Activated CD8-positive, alpha-beta T cell treated with anti-CD3 and anti-CD28 coated beads, Interleukin-2, amount 10 ng/mL, durations not matched to agents 7 days and 5 days (primary cell): ENCODE data around the gene RBMS3. TPM values are rescaled to one million over a fixed set of nuclear protein-coding genes. Genes with fewer than 3 reads are reported as not detected.
"Not testable (repeated sequence)": the region's sequence is repeated elsewhere in the genome, so short reads cannot be mapped to it uniquely, and the experiment has no call there.

Experiments
- ATAC-seq: fragments of 150-1000 bp; cut with Tn5 transposase; one replicate; pipeline ENCODE4 v1.10.0; 2021; ENCODE audit warnings: moderate library complexity
- CTCF ChIA-PET: fragments of 350-600 bp; sonication (Branson Sonifier 250); formaldehyde crosslinking; loops from one replicate; lab custom pipeline; 2021; ENCODE audit warnings: antibody characterized with exemption; lab: Charles Lee
- POLR2A ChIA-PET: fragments of 350-600 bp; sonication (Branson Sonifier 250); formaldehyde crosslinking; loops from one replicate; lab custom pipeline; 2021; ENCODE audit warnings: antibody characterized with exemption; lab: Charles Lee
- DNase-seq: peaks from one replicate; pipeline ENCODE4 v3.0.0-alpha.2; 2020
- H3K27ac Mint-ChIP-seq: one replicate; pipeline ENCODE4 v1.8.0; 2021; ENCODE audit warnings: mild to moderate bottlenecking, mixed read lengths
- H3K27me3 Mint-ChIP-seq: one replicate; pipeline ENCODE4 v1.8.0; 2021; ENCODE audit warnings: low read depth, mixed read lengths
- H3K36me3 Mint-ChIP-seq: one replicate; pipeline ENCODE4 v1.8.0; 2021; ENCODE audit warnings: low read depth, mixed read lengths
- H3K4me1 Mint-ChIP-seq: one replicate; pipeline ENCODE4 v1.8.0; 2021; ENCODE audit warnings: low read depth, mixed read lengths
- H3K4me3 Mint-ChIP-seq: one replicate; pipeline ENCODE4 v1.8.0; 2021; ENCODE audit warnings: mild to moderate bottlenecking, mixed read lengths
- H3K9me3 Mint-ChIP-seq: one replicate; pipeline ENCODE4 v1.8.0; 2022; ENCODE audit warnings: mixed read lengths; ENCODE audit not compliant: insufficient read depth
- total RNA-seq, 2 experiments: library from RNA; stranded (reverse); gene quantifications; one replicate each; pipeline ENCODE4 v1.2.3, GENCODE V29; 2021

The RBMS3 gene
- total RNA-seq, 2 experiments from 2014 or later, result 0.11 to 0.29 TPM

DNA sequence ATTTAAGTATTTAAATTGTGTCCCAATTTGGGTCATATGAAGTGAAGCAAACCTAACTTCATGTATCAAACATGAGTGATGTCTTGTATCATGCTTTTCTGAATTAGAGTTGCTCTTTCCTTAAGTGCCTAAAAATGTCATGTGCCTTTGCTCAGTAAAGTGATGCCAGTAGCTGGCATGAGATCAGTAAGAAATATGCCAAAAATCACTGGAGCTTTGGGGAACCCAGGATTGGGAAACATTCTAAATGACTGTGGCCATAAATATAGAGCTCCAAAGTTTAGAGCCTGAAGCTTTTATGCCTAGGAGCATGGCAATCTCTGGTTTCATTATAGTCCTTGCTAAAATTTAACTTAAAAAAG, 33.8 kb downstream of the RBMS3 start:
- H3K27me3 Mint-ChIP-seq, result no peaks in the 10 kb centered on the region
- ChIA-PET POLR2A (no interaction called here), CTCF (no interaction called here)
- no peaks in the 10 kb centered on the region for H3K9me3 Mint-ChIP-seq
- no peaks in the 10 kb centered on the region for H3K36me3 Mint-ChIP-seq
- no peak for ATAC-seq
- DNase-seq, result no peak
- no peak overlapping the region for H3K4me3 Mint-ChIP-seq
- H3K4me1 Mint-ChIP-seq, result no peaks in the 10 kb centered on the region
- no peak overlapping the region for H3K27ac Mint-ChIP-seq

- Mint-ChIP-seq H3K9me3 (no peaks in the 10 kb centered on the region), H3K4me1 (no peaks in the 10 kb centered on the region), H3K27ac (no peak overlapping the region), H3K4me3 (no peak overlapping the region), H3K36me3 (no peaks in the 10 kb centered on the region), H3K27me3 (no peaks in the 10 kb centered on the region)
- ChIA-PET CTCF (no interaction called here), POLR2A (no interaction called here)
- DNase-seq, result no peak
- no peak for ATAC-seq
Observed at GRCh38 chr3:29317659-29318173, 36.8 kb downstream of the RBMS3 start.

DNA sequence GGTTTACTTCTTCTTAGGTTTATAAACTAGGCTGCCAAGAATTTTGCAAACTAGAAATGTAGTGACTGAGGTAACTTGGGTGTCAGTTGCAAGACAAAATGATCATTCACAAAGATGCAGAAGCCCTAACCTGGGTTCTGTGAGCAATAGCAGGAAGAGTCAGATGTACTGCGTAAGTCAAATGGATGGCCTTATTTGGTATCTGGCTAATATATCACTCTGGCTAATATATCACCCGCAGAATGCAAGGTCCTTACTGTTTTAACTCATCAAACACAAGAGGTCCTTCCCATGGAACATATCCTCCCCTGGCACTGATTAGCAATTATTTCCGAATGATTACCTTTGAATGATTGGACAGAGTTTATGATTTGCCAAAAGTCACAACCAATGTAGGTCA, 37.4 kb downstream of the RBMS3 start:
- POLR2A ChIA-PET, result no interaction called here
- Mint-ChIP-seq H3K4me1 (no peaks in the 10 kb centered on the region), H3K27me3 (no peaks in the 10 kb centered on the region), H3K36me3 (no peaks in the 10 kb centered on the region), H3K9me3 (no peaks in the 10 kb centered on the region), H3K4me3 (no peak overlapping the region), H3K27ac (no peak overlapping the region)
- DNase-seq (no peak), ATAC-seq (no peak)
- CTCF ChIA-PET, result no interaction called here

GRCh38 chr3:29319262-29319661, 38.4 kb downstream of the RBMS3 start:
- ChIA-PET POLR2A (interaction anchor here (0.6 kb wide), 1 partner anchor 45 kb away, joined by 3 read pairs; no protein-coding TSS in a partner anchor), CTCF (no interaction called here)
- no peak overlapping the region for H3K4me3 Mint-ChIP-seq
- ATAC-seq, result no peak
- peaks cover 2% of the 10 kb centered on the region for H3K4me1 Mint-ChIP-seq
- H3K36me3 Mint-ChIP-seq, result no peaks in the 10 kb centered on the region
- no peaks in the 10 kb centered on the region for H3K27me3 Mint-ChIP-seq
- DNase-seq, result no peak
- no peaks in the 10 kb centered on the region for H3K9me3 Mint-ChIP-seq
- H3K27ac Mint-ChIP-seq, result no peak overlapping the region

- Mint-ChIP-seq H3K36me3 (no peaks in the 10 kb centered on the region), H3K27ac (no peak overlapping the region), H3K4me3 (no peak overlapping the region), H3K4me1 (peaks cover 2% of the 10 kb centered on the region), H3K27me3 (no peaks in the 10 kb centered on the region), H3K9me3 (no peaks in the 10 kb centered on the region)
- POLR2A ChIA-PET, result interaction anchor here (0.6 kb wide), 1 partner anchor 45 kb away, joined by 3 read pairs; no protein-coding TSS in a partner anchor
- ATAC-seq (no peak), DNase-seq (no peak)
- CTCF ChIA-PET, result no interaction called here
Observed at GRCh38 chr3:29319798-29320197, 38.9 kb downstream of the RBMS3 start.

- ATAC-seq (no peak), DNase-seq (no peak)
- ChIA-PET CTCF (no interaction called here), POLR2A (no interaction called here)
- Mint-ChIP-seq H3K27ac (no peak overlapping the region), H3K9me3 (no peaks in the 10 kb centered on the region), H3K4me1 (peaks cover 2% of the 10 kb centered on the region), H3K4me3 (no peak overlapping the region), H3K27me3 (no peaks in the 10 kb centered on the region), H3K36me3 (no peaks in the 10 kb centered on the region)
Observed at GRCh38 chr3:29322586-29322985, 41.7 kb downstream of the RBMS3 start.

DNA sequence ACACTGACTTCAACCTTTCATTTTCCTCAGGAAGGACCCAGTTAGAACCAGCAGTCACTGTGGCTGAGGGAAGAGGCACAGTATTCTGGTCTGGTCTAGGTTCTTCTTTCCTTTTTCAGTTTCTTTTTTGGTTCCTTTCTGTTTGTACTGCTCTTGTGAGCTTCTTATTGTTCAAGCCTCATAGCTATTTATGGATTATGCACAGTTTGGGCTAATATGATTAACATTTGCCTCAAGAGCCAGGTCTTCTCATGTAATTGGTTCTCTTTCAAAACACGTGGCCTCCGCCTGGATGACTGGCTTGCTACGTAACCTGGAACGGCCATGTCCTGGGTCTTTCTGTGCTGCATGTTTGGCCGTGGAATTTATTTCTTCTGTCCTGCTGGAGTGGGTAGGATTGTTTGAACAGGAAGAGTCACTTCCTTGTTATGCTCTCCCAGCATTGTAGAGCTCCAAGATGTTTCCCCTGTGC, 43.3 kb downstream of the RBMS3 start:
- ChIA-PET CTCF (no interaction called here), POLR2A (interaction anchor here (1.0 kb wide), 1 partner anchor 170 kb away, joined by 3 read pairs; no protein-coding TSS in a partner anchor)

GRCh38 chr3:29326540-29326939, 45.7 kb downstream of the RBMS3 start:
- DNase-seq, H3K9me3 Mint-ChIP-seq, H3K27ac Mint-ChIP-seq, H3K27me3 Mint-ChIP-seq, H3K4me3 Mint-ChIP-seq, H3K36me3 Mint-ChIP-seq, POLR2A ChIA-PET, ATAC-seq, H3K4me1 Mint-ChIP-seq: not testable (repeated sequence)
- CTCF ChIA-PET, result interaction anchor here (0.7 kb wide), 1 partner anchor 466 kb away, joined by 5 read pairs; no protein-coding TSS in a partner anchor

More for the DNA sequence above, 43.3 kb downstream of the RBMS3 start:
- DNase-seq, result no peak
- ATAC-seq, result no peak
- Mint-ChIP-seq H3K27me3 (no peaks in the 10 kb centered on the region), H3K9me3 (no peaks in the 10 kb centered on the region), H3K36me3 (no peaks in the 10 kb centered on the region), H3K4me1 (peaks cover 2% of the 10 kb centered on the region), H3K4me3 (no peak overlapping the region), H3K27ac (no peak overlapping the region)

- DNase-seq, result no peak
- H3K4me1 Mint-ChIP-seq, result no peaks in the 10 kb centered on the region
- POLR2A ChIA-PET, result no interaction called here
- no peak overlapping the region for H3K4me3 Mint-ChIP-seq
- H3K27ac Mint-ChIP-seq, result no peak overlapping the region
- CTCF ChIA-PET, result no interaction called here
- no peaks in the 10 kb centered on the region for H3K36me3 Mint-ChIP-seq
- no peaks in the 10 kb centered on the region for H3K9me3 Mint-ChIP-seq
- no peak for ATAC-seq
- peaks cover 2% of the 10 kb centered on the region for H3K27me3 Mint-ChIP-seq
Observed at GRCh38 chr3:29329986-29330890, 49.4 kb downstream of the RBMS3 start.

GRCh38 chr3:29331035-29331434, 50.2 kb downstream of the RBMS3 start:
- CTCF ChIA-PET, result no interaction called here
- no peak overlapping the region for H3K27ac Mint-ChIP-seq
- H3K4me3 Mint-ChIP-seq, result no peak overlapping the region
- DNase-seq (no peak), ATAC-seq (no peak)
- POLR2A ChIA-PET, result no interaction called here
- H3K9me3 Mint-ChIP-seq, result no peaks in the 10 kb centered on the region
- H3K36me3 Mint-ChIP-seq, result no peaks in the 10 kb centered on the region
- H3K4me1 Mint-ChIP-seq, result no peaks in the 10 kb centered on the region
- H3K27me3 Mint-ChIP-seq, result peaks cover 3% of the 10 kb centered on the region

DNA sequence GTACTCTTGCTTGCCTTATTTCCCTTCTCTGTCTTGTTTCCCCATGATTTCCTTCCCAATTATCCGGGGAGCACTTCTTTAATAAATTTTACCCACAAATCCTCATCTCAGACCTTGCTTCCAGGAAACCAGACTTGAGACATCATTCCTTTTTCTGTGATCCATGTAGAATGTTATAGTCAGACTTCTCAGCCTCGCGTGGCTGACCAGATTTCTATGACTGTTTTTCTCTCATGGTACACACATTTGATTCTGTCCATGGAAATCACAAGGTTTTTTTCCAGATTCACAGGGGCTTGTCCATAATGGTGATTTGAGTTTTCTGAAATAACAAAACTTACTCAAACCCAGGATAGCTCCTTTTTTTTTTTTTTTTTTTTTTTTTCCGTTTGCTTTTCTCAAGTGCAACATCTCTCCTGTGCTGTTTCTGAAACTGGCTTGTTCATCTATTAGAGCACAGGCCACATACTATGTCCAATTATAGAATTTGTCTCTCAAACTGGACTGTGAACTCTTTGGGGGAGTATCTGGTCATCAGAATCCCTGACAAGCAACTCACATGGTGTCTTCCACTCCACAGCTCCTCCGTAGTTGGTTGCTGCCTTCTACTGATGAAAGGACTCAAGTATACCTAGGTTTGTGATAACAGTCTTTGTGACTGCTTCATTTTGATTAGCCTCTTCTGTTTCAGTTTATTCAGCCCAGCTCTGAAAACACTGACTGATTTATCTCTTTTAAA, 50.8 kb downstream of the RBMS3 start:
- no peaks in the 10 kb centered on the region for H3K4me1 Mint-ChIP-seq
- no peak overlapping the region for H3K4me3 Mint-ChIP-seq
- POLR2A ChIA-PET, result no interaction called here
- H3K36me3 Mint-ChIP-seq, result no peaks in the 10 kb centered on the region
- H3K9me3 Mint-ChIP-seq, result no peaks in the 10 kb centered on the region
- DNase-seq (no peak), ATAC-seq (no peak)
- H3K27me3 Mint-ChIP-seq, result peaks cover 3% of the 10 kb centered on the region
- CTCF ChIA-PET, result no interaction called here
- no peak overlapping the region for H3K27ac Mint-ChIP-seq

DNA sequence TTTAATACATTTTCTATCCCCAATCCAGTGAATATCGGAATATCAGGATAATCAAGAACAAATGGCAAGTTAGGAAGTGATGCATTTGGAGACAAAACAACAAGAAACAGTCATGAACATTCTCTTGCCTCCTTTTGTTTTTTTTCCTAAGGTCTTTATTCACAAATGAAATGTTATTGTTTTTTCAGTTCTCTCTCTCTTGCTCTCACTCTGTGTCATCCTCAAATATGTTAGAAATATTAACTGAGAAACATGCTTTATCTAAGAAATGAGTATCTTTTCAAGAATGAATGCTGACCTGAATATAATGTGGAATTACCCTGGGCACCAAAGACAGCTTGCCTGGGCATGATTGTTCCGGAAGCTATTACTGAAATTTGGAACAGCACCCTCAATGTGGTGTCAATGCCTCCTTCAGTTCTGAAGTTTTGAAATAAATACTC, 51.3 kb downstream of the RBMS3 start:
- Mint-ChIP-seq H3K4me1 (no peaks in the 10 kb centered on the region), H3K27ac (no peak overlapping the region), H3K36me3 (no peaks in the 10 kb centered on the region), H3K9me3 (no peaks in the 10 kb centered on the region), H3K27me3 (peaks cover 3% of the 10 kb centered on the region), H3K4me3 (no peak overlapping the region)
- POLR2A ChIA-PET, result no interaction called here
- DNase-seq, result no peak
- ATAC-seq, result no peak
- CTCF ChIA-PET, result no interaction called here
